Activated CD4-positive, alpha-beta T cell treated with anti-CD3 and anti-CD28 coated beads, Interleukin-2, amount 50 U/mL, for 24 hours (primary cell): Measurements from ENCODE around the gene HNRNPA1L2.
"Not testable (repeated sequence)": the region's sequence is repeated elsewhere in the genome, so short reads cannot be mapped to it uniquely, and the experiment has no call there.

Experiments used
- DNase-seq, 2 donors: peaks; one replicate each; pipeline ENCODE4 v3.0.0-alpha.2; 2020; ENCODE audit warnings: low read depth in 1 of 2, low spot score in 1 of 2

The HNRNPA1L2 gene

DNA sequence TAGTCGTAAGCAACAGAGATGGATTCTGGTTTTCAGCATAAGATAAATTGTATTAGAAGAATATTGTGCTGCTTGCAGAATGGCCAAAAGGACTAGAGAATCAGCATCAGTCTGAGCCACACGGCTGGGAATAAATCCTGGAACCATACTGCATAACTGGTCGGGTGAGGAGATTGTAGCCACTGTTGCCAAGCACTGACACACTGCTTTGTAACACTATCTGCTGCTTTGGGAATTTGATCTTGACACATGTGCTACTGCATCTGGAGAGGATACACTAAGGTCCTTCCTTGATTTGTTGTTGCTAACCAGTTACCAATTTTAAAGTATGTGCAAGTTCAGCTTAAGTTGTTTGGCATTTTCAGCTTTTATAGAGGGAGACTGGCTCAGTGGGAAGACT lies 1.9 kb downstream of the HNRNPA1L2 start:
- DNase-seq, result no peak

DNA sequence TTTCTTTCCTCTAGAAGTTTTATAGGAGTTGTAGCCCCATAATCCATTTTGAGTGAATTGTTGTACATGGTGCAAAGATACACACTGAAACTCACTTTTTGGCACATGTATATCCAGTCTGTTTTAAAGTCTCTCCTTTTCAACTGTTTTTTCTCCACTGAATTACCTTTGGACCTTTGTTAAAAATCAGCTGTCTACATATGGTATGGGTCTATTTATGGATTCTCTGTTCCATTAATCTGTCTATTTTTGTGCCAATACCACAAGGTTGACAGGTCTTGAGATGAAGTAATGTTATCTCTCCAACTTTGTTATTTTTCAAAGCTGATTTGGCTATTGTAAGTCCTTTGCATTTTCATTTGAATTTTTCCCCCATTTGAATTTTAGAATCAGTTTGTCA lies 4.7 kb downstream of the HNRNPA1L2 start:
- no peak for DNase-seq

DNA sequence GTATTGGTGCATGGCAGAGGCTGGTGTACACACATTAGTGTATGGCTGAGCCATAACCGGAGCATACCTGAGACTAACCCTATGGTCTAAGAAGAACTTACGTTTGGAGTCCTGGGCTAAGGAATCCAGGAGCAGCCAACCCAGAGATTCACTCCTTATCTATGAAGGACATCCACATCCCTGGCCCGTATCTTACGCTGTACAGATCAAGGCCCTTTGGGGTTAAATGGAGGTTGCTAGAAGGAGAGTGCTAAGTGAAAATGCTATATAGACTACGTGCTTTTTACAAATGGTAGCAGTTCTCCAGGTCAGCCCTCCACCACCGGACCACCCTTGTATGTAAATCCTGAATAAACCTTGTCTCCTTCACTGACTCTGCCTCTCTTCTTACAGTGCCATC lies 8.5 kb downstream of the HNRNPA1L2 start:
- DNase-seq, result no peak

DNA sequence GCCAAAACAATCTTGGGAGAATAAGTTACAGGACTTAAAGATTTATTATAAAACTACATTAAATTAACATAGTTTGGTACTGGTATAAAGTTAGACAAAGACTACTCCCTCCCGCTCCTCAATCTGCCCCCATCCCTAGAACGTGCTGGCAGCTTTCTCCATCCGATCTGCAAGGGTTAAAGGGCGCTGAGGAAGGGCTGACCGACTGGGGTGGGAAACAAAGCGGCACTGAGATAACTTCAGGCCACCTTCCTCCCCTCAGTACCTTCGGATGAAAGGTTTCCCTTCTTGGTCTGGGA lies 9.6 kb downstream of the HNRNPA1L2 start:
- DNase-seq, result no peak

DNA sequence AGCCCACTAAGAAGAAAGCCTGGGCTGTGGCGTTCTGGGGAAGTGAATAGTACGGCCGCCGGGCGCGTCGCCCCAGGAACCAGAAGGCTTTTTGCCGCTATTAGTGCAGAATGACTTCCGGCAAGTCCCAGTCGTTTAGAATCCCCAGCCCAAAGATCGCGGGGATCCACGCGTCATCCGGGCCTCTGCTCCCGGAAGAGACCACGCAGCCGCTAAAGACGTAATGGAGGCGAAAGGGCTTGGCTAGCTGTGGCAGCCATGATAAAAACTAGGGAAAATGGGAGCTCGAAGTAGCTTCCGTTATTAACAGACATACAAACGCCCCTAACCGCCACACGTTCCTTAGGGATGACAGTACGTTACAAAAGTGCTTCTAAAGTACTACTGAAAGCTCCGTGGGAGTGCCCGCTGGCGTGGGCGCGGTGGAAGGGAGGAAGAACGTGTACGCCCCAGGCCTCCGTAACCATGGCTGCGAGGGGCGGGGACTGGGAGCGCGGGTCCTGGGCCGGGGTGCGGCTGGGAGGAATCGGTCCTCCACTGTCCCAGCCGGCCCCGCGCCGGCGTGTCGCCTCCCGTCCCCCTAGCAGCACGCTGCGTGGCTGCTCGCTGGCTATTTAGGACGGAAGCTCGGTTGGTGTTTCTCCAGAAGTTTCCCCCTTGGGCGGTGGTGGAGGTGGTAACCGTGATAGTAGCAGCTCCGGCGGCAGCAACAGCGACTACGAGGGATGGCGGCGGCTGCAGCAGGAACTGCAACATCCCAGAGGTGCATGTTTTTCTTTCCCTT lies 10.2 kb downstream of the HNRNPA1L2 start, which contains the start of gene SUGT1:
Gene SUGT1, plus strand, starts transcription at position 641 of the 784 bp plus-strand sequence. Its CDS starts 85 bp downstream, at position 726.
- DNase-seq, result peak; percentile 88 to 92

DNA sequence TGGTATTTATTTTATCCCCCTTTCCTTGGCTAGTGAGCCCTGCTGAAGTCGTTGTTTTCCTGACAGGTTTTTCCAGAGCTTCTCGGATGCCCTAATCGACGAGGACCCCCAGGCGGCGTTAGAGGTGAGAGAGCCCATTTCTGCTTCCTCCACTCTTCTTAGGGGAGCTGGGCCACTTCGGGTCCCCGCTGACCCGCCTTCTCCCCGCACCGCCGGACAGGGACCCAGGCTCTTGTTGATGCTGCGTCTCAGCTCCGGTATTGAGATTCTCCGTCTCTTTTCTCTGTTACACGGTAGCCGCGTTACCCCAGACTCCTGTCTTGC lies 10.7 kb downstream of the HNRNPA1L2 start:
- DNase-seq, result no peak

DNA sequence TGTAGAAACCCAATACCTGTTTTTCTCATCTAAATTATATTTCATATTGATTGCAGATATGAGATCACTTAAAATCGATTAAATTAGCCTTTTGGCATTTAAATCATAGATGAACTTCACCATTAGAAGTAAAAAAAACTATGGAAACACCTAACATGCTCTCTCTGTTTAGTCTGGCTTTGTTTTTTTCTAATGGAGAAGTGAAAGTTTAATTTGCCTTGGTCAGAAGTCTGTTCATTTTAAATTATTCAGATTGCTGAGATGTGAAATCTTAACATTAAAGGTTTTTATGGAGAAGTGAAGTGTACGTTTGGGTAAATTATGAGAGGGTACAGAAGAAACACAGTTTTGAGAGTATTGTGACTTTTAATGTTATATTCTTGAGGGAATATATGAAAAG lies 17.1 kb downstream of the HNRNPA1L2 start:
- no peak for DNase-seq

DNA sequence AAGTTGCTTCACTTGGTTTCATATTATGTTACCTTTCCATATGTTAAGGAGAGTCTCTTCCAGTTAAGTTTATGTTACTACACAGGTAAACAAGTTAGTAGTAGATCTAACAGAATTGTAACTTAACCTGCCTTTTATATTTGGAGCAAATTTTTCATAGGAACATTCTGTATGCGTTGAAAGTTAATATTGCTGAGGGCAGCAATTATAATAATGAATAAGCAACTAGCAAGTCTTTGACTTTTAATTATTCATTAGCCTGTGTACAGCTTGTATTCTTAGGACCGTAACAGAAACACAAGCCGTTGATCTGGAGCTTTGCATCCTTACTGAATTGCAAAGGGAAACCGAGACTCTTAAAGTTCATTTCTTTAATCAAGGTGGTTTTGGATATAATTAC lies 22.0 kb downstream of the HNRNPA1L2 start:
- no peak for DNase-seq

DNA sequence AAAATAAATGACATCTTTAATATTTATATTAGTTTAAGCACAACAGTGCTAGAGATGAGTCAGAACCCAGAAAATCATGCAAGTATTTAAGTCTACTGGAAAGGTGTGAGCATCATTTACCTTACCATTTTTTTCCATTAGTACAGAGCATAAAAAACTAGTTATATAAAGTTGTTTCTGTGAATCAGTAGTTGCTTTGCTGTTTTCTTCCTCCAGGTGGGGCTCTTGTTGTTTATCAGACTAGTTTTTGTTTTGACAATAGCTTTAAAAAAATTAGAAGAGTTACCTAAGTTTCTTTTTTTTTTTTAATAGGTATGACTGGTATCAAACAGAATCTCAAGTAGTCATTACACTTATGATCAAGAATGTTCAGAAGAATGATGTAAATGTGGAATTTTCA lies 23.1 kb downstream of the HNRNPA1L2 start:
- DNase-seq, result no peak

DNA sequence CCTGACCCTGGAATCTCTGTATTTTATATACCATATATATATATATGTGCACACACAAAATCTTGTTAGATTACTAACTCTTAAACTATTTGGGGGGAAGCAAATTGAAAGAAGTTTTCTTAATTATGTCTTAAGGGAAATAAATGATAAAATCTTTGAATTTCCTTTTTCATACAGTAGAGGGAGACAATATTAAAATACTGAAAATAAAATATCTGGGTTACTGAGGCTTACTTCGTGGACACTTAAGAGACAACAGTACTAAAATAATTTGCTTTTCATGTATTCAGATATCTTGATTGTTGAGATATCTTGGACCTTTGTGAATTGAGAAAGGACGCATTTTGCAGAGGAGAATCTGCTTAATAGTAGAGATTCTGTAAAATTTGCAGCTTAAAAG lies 27.4 kb downstream of the HNRNPA1L2 start:
- DNase-seq, result no peak

DNA sequence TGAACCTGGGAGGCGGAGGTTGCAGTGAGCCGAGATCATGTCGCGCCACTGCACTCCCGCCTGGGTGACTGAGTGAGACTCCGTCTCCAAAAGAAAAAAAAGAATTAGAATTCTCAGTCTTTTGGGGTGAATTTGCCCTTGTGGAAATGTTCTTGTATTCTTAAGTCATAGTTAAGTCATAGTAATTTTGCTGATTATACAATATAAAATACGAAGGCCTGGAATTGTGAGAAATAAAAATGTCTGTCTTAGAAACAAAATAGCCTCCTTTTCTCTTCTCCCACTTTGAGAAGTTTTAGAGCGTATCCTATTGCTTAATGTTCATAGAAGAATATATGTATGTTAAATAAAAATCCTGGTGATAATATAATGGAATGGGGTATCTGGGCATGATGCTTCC lies 28.5 kb downstream of the HNRNPA1L2 start:
- no peak for DNase-seq

DNA sequence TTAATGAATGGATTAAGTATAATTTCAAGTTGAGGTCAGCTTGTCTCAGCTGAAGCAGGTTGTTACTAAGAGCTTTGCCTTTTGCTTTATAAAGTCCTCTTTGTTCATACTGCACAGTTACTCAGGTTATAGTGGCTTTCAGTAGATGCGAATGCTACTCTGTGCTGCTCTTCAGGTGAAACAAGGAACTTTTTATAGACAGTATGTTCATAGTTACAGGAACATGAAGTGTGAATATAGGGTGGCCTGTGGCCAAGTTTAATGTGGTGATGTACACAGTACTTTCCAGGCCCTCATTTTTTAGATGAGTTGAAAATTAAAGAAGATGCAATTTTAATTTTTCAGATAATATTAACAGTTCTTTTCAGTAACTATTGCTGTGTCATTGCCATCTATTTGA lies 31.2 kb downstream of the HNRNPA1L2 start:
- DNase-seq, result no peak

DNA sequence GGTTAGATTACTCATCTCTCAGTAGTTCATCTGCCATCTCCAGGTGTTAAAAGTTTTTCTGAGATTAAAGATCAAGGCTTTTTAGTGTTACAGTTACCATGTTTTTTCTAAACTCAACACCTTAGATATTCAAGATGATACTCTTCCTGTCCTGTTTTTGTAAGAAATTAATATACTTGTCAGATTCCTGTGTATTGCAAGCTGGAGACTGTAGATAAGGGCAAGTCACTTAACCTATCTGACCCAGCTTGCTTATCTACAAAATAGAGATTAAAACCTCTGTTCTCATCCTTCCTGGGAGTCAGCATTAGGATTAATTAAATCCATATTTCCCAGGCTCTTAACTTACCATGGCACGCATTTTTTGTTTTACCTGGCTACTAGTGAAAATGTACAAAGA lies 35.6 kb downstream of the HNRNPA1L2 start:
- no peak for DNase-seq

DNA sequence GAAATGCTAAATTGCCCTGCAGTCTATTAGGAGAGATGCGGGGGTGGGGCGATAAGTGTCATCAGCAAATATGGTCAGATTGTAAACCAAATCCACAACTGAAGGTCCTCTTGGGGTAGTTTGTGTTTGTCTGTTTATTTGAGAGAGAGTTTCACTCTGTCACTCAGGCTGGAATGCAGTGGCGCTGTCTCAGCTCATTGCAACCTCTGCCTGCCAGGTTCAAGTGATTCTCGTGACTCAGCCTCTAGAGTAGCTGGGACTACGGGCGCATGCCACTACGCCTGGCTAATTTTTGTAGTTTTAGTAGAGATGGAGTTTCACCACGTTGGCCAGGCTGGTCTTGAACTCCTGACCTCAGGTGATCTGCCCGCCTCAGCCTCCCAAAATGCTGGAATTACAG lies 43.6 kb downstream of the HNRNPA1L2 start:
- DNase-seq, result not testable (repeated sequence)

DNA sequence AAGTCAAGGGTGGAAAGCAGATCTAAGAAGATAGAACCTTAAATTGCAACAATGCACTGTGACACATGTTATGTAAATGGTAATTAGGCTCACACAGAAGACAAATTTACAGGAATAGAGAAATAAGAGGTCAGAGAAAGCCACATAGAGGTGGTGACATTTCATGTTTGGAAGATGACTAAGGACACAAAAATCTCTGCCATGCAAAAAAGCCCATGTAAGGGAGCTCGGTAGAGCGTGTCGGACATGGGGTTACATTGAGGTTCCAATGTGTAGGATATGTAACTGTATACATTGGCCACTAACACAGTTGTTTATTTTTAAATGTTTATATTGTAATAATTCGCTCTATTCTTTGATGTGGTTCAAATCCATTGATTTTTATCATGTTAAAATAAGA lies 44.1 kb downstream of the HNRNPA1L2 start:
- DNase-seq, result no peak
